Umbilical cord (tissue), 2 donors: Measurements from ENCODE around the gene CCT4. TPM values are rescaled to one million over a fixed set of nuclear protein-coding genes. Genes with fewer than 3 reads are reported as not detected.
A peak's percentile ranks its signal among the peaks of the same experiment; 100 is the strongest.
"Not testable (repeated sequence)": the region's sequence is repeated elsewhere in the genome, so short reads cannot be mapped to it uniquely, and the experiment has no call there.

Experiments used
- DNase-seq: peaks from one replicate; pipeline ENCODE4 v3.0.0-alpha.2; 2015; ENCODE audit warnings: low spot score
- total RNA-seq: library from RNA; depleted of rRNA; stranded (reverse); fragments of >200 nt; gene quantifications from one replicate; pipeline ENCODE4 v1.2.3, GENCODE V29; 2014; ENCODE audit warnings: low replicate concordance; ENCODE audit not compliant: insufficient read depth

The CCT4 gene
- total RNA-seq, 1 donor from 2014 or later, result 71.0 TPM

GRCh38 chr2:61882850-61883249, 5.6 kb downstream of the CCT4 start:
- DNase-seq, result no peak

- DNase-seq, result not testable (repeated sequence)
These were observed 9.1 kb downstream of the CCT4 start for GRCh38 chr2:61879351-61879750.

GRCh38 chr2:61878761-61879160, 9.7 kb downstream of the CCT4 start:
- no peak for DNase-seq

DNA sequence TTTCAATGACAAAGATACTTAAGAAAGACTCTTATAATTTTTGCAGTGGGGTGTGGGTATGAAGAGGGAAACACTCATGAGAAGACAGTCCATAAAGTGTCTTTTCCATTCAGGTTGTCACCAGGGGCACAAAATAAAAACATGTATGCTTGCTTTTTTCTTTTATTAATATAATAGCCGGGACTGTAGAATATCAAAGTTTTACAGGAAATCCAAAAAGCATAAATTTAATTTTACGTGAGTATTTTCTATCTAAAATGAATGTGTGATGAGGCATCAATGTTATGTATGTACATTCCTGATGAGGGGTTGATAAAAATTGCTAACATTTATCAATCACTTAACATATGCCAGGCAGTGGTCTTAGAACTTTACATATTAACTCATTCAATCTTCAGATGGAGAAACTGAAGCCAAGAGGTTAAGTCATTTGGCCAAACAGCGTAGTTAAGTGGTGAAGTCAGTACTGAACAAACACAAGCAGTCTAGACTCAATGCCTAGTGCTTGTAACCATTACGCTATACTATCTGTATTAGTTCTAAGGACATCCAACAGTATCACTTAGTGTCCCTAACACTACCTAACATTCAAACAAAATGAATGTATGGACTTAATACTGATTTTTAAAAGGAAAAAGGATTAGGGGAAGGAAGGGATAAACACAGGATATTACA, 10.7 kb downstream of the CCT4 start:
- no peak for DNase-seq

DNA sequence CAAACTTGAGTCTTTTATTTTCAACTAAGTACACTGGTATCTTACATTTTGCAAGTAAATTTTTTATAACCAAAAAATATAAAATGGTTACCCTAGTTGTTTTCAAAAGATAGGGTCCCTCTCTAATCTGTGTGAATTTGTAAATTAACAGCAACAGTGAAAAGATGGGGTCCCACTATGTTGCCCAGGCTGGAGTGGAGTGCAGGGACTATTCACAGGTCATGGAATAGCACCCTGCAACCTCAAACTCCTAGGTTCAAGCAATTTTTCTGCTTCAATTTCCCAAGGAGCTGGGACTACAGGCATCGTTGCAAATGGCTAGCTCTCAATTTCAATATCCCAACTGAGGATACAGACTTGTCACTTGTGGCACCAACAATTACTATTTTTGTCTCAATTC, 12.1 kb downstream of the CCT4 start:
- no peak for DNase-seq

DNA sequence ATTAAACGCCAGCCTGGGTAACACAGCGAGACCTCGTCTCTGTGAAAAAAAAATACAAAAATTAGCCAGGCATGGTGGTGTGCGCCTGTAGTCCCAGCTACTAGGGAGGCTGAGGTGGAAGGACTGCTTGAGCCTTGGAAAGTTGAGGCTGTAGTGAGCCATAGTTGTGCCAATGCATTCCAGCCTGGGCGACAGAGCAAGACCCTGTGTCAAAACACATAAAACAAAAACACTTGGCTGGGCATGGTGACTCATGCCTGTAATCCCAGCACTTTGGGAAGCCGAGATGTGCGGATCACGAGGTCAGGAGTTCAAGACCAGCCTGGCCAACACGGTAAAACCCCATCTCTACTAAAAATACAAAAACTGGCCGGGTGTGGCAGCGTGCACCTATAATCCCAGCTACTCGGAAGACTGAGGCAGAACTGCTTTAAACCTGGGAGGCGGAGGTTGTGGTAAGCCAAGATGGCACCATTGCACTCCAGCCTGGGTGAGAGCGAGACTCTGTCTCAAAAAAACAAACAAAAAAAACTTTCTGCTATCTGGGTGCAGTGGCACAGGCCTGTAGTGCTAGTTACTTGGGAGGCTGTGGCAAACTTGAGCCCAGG, 21.9 kb downstream of the CCT4 start:
- not testable (repeated sequence) for DNase-seq

DNA sequence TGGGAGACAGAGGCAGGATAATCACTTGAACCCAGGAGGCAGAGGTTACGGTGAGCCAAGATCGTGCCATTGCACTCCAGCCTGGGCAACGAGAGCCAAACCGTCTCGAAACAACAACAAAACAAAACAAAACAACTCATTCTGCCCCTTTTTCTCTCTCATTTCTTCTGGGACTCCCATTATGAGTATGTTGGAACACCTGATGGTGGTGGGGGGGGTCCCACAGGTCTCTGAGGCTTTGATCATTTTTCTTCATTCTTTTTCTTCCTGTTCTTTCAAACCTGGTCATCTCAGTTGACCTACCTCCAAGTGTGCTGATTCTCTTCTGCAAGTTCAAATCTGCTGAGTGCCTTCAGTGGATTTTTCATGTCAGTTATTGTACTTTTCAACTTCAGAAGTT, 26.4 kb downstream of the CCT4 start:
- DNase-seq, result no peak

- no peak for DNase-seq
These were observed 31.2 kb downstream of the CCT4 start for GRCh38 chr2:61857224-61857623.

DNA sequence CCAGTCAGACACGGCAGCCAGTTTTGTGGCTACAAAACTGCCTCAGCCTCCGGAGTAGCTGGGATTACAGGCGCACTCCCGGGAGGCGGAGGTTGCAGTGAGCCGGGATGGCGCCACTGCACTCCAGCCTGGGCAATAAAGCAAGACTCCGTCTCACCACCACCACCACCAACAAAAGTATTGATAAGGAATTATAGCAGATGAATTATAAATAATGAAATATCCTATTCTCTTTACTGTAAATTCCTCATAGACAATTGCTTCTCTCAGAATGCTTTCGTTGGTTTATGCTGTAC, 33.2 kb downstream of the CCT4 start:
- DNase-seq, result no peak

DNA sequence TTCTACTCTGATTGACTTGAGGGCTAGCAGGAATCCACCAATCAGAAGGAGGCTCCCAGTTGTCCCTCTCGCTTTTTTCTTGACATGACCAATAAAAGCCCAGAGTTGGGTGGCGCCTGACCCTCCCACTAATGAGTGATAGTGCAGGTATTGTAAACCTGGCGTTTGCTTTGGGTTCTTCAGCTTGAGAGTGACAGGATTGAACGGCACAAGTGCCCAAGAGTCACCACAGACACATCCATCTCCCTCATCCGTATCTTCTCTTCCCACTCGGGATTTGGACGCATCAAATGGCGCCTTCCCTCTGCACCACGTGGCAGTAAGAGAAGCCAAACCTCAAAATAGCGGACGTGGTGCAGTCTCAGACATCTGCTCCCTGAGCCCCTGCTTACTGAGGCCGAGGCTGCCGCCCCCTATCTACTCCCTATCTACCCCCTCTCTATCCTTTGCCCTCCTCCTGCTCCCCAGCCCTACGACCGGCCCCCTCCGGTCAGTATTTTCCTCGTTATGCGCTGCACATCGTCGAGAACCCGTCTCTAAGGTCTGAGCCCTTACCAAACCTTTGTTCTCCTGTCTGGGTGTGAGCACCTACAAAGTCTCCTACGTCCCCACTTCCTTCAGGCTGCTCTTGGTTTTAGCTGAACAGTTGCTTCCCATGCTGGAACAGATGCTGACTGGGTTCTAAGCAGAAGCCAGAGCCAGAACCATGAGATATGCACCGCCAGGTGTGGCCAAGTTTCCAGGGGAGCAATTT, 33.7 kb downstream of the CCT4 start:
- peak; percentile 99 for DNase-seq

- DNase-seq, result peak; percentile 95
These were observed 34.5 kb downstream of the CCT4 start, which contains the start of gene FAM161A for GRCh38 chr2:61853847-61854563. TSS of gene FAM161A (minus strand) at chr2:61854060. CDS start at chr2:61854041, 19 bp downstream.

DNA sequence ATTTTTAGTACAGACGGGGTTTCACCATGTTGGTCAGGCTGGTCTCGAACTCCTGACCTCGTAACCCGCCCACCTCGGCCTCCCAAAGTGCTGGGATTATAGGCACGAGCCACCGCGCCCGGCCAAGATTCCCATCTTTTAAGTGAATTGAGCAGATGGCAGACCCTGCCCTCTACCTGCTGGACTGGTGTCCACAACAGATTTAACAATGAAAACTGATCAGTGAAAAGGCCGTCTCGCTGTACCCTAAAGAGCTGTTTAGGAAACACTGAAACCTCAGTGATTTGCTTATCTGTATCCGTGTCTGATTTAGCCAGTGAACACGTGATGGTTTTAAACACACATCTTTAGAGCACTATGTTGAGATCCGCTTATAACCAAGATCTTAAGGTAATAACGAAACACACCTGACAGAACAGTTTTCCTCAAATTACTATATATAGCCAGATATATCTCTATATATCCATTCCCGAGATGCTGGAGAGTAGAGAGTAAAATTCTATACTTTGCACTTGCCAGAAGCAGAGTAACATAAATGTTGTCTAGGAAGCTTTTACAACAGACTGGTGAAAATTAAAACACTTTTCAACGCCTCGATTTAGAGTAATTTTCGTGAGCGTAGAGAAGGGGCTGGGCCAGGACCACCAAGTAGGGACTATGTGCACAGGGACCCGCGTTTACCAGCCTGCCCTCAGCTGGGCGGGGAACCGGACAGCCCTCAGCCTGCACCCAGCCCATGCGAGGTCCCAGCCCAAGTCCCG, 35.2 kb downstream of the CCT4 start:
- peak; percentile 18 for DNase-seq

DNA sequence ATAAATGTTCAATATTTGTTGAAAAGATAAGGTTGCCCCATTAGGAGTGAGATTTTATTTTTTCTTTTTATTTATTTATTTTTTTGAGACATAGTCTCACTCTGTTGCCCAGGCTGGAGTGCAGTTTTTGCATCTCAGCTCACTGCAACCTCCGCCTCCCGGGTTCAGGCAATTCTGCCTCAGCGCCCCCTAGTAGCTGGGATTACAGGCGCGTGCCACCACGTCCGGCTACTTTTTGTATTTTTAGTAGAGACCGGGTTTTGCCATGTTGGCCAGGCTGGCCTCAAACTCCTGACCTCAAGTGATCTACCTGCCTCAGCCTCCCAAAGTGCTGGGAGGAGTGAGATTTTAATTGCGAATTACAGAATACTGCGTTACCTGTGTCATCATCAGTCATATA, 37.2 kb downstream of the CCT4 start:
- not testable (repeated sequence) for DNase-seq

DNA sequence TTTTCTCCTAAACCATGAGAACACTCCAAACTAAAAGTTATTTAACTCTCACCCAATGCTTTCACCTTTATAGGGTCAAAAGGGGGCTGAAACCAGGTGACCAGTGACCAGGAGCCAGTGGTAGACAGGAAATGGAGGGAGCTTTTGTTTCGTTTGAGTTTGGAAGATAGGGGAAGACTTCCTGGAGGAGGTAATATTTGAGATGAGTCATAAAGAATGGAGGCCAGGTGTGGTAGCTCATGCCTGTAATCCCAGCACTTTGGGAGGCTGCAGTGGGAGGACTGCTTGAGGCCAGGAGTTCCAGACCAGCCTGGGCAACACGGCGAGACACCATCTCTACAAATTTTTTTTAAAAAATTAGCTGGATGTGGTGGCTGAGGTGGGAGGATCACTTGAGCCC, 43.1 kb downstream of the CCT4 start:
- DNase-seq, result no peak

GRCh38 chr2:61841286-61841685, 47.2 kb downstream of the CCT4 start:
- DNase-seq, result no peak

- DNase-seq, result no peak
These were observed 53.6 kb downstream of the CCT4 start for GRCh38 chr2:61834893-61835292.

DNA sequence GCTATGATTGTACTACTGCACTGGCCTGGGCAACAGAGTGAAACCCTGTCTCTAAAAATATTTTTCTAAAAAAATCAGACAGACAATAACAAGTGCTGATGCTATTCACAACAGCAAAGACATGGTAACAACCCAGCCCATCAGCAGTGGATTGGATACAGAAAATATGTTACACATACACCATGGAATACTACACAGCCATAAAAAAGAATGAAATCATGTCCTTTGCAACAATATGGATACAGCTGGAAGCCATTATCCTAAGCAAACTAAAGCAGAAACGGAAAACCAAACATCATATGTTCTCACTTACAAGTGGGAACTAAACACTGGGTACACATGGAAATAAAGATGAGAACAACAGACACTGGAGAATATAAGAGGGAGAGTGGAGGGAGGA, 54.5 kb downstream of the CCT4 start:
- DNase-seq, result no peak

- no peak for DNase-seq
These were observed 56.1 kb downstream of the CCT4 start for GRCh38 chr2:61832183-61832841.

DNA sequence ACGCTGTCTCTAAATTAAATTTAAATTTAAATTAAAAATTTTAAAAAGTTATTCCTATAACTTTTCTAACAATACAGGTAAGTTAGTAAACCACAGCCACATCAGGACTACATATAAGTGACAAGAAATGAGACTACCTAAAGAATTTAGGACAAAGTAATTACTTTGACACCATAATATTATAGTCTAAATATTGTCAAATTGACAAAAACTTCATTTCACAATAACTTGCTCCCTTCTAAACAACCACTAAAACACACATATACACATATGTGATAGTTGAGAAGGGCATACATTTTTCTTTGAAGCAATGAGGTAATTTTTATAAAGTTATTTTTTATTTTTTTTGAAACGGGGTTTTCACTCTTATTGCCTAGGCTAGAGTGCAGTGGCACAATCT, 66.2 kb downstream of the CCT4 start:
- no peak for DNase-seq
